Endothelial cell (in vitro differentiated cells): ENCODE measurements around the gene CCDC187. TPM values are rescaled to one million over a fixed set of nuclear protein-coding genes. Genes with fewer than 3 reads are reported as not detected.

Source experiments
- DNase-seq: peaks from one replicate; pipeline ENCODE4 v3.0.0; 2021; ENCODE audit warnings: low spot score
- H3K27ac Mint-ChIP-seq: one replicate; pipeline ENCODE4 v1.8.0; 2021; ENCODE audit warnings: mixed read lengths, inconsistent platforms; ENCODE audit not compliant: unreplicated experiment
- H3K27me3 Mint-ChIP-seq: one replicate; pipeline ENCODE4 v1.8.0; 2021; ENCODE audit warnings: mild to moderate bottlenecking, moderate library complexity, mixed read lengths, inconsistent platforms; ENCODE audit not compliant: unreplicated experiment
- H3K36me3 Mint-ChIP-seq: one replicate; pipeline ENCODE4 v1.8.0; 2021; ENCODE audit warnings: mild to moderate bottlenecking, low read depth, mixed read lengths, inconsistent platforms; ENCODE audit not compliant: unreplicated experiment
- H3K4me1 Mint-ChIP-seq: one replicate; pipeline ENCODE4 v1.8.0; 2021; ENCODE audit warnings: mild to moderate bottlenecking, mixed read lengths, inconsistent platforms; ENCODE audit not compliant: unreplicated experiment
- H3K4me3 Mint-ChIP-seq: one replicate; pipeline ENCODE4 v1.8.0; 2021; ENCODE audit warnings: mild to moderate bottlenecking, mixed read lengths, inconsistent platforms; ENCODE audit not compliant: unreplicated experiment
- H3K9me3 Mint-ChIP-seq: one replicate; pipeline ENCODE4 v1.8.0; 2021; ENCODE audit warnings: mixed read lengths, inconsistent platforms; ENCODE audit not compliant: unreplicated experiment
- CTCF ChIP-seq: fragments of 200-600 bp; sonication (generic); IDR thresholded peaks from one replicate; pipeline ENCODE4 v1.5.0; 2021; ENCODE audit warnings: antibody characterized with exemption; ENCODE audit not compliant: unreplicated experiment
- total RNA-seq: library from RNA; stranded (reverse); fragmentation: NEBNext Ultra II Directional; extraction: Animal tissue kit (Norgen Biotek cat#: 25700); gene quantifications from one replicate; pipeline ENCODE4 v1.2.1, GENCODE V29; 2021; ENCODE audit not compliant: unreplicated experiment

The CCDC187 gene
- total RNA-seq, 1 donor from 2014 or later: 0.05 TPM

GRCh38 chr9:136286987-136287379 lies 16.9 kb downstream of the CCDC187 start:
- no peak for DNase-seq
- TF ChIP-seq CTCF: no peak
- H3K27me3 Mint-ChIP-seq: peaks cover 7% of the 10 kb centered on the region
- H3K27ac Mint-ChIP-seq: no peak overlapping the region
- H3K36me3 Mint-ChIP-seq: no peaks in the 10 kb centered on the region
- H3K4me1 Mint-ChIP-seq: no peaks in the 10 kb centered on the region
- no peaks in the 10 kb centered on the region for H3K9me3 Mint-ChIP-seq
- H3K4me3 Mint-ChIP-seq: no peak overlapping the region

GRCh38 chr9:136286359-136286986 lies 17.4 kb downstream of the CCDC187 start:
- no peak for DNase-seq
- no peak for TF ChIP-seq CTCF
- Mint-ChIP-seq H3K4me1 (no peaks in the 10 kb centered on the region), H3K4me3 (no peak overlapping the region), H3K9me3 (no peaks in the 10 kb centered on the region), H3K36me3 (no peaks in the 10 kb centered on the region), H3K27me3 (peaks cover 7% of the 10 kb centered on the region), H3K27ac (no peak overlapping the region)

- no peak overlapping the region for H3K4me3 Mint-ChIP-seq
- H3K27me3 Mint-ChIP-seq: peaks cover 5% of the 10 kb centered on the region
- no peaks in the 10 kb centered on the region for H3K4me1 Mint-ChIP-seq
- no peak overlapping the region for H3K27ac Mint-ChIP-seq
- H3K9me3 Mint-ChIP-seq: no peaks in the 10 kb centered on the region
- no peak for TF ChIP-seq CTCF
- no peaks in the 10 kb centered on the region for H3K36me3 Mint-ChIP-seq
- DNase-seq: no peak
Measured at GRCh38 chr9:136285501-136286358, 18.2 kb downstream of the CCDC187 start.

DNA sequence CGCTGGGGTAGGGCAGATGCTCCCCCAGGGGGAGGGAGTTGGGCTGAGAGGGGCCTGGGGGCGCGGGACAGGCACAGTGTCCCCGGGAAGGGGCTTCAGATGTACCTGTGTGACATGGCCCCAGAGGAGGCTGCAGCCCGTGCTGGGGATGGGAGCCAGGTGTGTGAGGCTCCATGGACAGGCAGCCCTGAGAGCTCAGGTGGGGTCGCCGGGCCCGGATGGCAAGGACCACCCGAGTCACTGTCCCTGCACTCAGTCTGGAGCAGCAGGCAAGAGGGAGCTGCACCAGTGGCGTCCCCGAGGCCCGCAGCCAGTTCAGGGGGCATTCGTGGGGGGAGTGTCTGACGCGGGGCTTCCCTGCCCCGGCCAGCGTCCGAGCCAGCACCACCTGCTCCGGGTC lies 18.9 kb downstream of the CCDC187 start:
- no peaks in the 10 kb centered on the region for H3K9me3 Mint-ChIP-seq
- H3K4me1 Mint-ChIP-seq: no peaks in the 10 kb centered on the region
- no peaks in the 10 kb centered on the region for H3K36me3 Mint-ChIP-seq
- DNase-seq: no peak
- no peak overlapping the region for H3K4me3 Mint-ChIP-seq
- no peak for TF ChIP-seq CTCF
- H3K27me3 Mint-ChIP-seq: peaks cover 5% of the 10 kb centered on the region
- H3K27ac Mint-ChIP-seq: no peak overlapping the region

GRCh38 chr9:136284311-136284710 lies 19.6 kb downstream of the CCDC187 start:
- Mint-ChIP-seq H3K27ac (no peak overlapping the region), H3K27me3 (peaks cover 5% of the 10 kb centered on the region), H3K4me3 (no peak overlapping the region), H3K9me3 (no peaks in the 10 kb centered on the region), H3K4me1 (no peaks in the 10 kb centered on the region), H3K36me3 (no peaks in the 10 kb centered on the region)
- no peak for DNase-seq
- no peak for TF ChIP-seq CTCF
